Stimulated activated naive CD8-positive, alpha-beta T cell treated with anti-CD3 and anti-CD28 coated beads, Interleukin-15, Interleukin-2, amounts not matched to agents 100 U/mL and 50 U/mL, for 24 hours (primary cell): ENCODE results near the gene PRDM10.
"Not testable (repeated sequence)": the region's sequence is repeated elsewhere in the genome, so short reads cannot be mapped to it uniquely, and the experiment has no call there.

Experiments used
- ATAC-seq: fragments of 150-1000 bp; cut with Tn5 transposase; one replicate; pipeline ENCODE4 v1.10.0; 2021
- DNase-seq: peaks from one replicate; pipeline ENCODE4 v3.0.0; 2021

PRDM10 gene

GRCh38 chr11:129976328-129976727 lies 26.3 kb downstream of the PRDM10 start:
- DNase-seq = no peak
- ATAC-seq = no peak

DNA sequence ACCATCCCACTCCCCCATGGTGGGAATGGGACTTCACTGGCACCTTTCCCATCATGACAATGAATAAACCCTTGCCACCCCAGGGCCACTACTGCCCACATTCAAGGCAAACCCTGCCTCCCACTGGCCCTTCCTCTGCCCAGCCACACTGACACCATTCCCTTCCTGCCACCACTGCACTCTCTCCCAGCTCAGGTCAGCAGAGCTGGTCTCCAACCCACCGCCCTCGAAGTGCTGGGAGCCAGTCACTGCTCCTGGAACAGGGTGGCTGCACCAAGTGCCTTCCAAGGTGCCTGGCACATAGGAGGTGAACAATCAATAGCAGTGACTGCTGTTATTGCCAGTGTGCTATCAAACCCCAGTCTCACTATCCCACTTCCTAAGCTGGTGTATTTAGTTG lies 27.1 kb downstream of the PRDM10 start:
- DNase-seq = no peak
- ATAC-seq = no peak

DNA sequence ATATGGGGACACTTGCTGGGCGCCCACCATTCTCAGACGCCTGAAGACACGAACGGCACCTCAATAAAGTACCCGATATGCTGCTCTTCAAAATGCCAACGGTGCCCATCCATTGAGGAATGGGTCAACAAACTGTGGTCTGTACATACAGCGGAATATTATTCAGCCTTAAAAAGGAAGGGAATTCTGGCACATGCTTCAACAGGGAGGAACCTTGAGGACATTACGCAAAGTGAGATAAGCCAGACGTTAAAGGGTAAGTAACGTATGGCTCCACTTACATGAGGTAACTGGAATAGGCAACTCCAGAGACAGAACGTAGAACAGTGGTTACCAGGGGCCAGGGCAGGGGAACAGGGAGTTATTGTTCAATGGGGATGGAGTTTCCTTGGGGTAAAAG lies 28.0 kb downstream of the PRDM10 start:
- DNase-seq (no peak), ATAC-seq (no peak)

DNA sequence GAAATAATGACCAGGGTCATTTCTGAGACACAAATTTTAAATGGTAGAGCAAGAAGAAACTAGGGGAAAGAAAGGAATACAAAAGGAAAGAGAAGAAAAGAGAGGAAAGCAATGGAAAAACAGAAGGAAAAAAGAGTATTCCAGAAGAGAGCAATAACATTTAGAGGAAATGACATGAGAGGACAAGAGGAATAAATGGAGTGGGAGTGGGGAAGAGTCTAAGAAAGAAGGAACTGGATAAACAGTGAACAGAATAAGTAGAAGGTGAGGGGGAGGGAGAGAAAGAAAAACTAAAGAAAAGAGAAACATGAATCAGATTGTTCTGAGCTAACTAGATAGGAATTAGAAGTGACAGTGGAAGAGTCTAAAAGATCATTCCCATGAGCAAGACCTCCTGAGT lies 28.4 kb downstream of the PRDM10 start:
- no peak for ATAC-seq
- no peak for DNase-seq

DNA sequence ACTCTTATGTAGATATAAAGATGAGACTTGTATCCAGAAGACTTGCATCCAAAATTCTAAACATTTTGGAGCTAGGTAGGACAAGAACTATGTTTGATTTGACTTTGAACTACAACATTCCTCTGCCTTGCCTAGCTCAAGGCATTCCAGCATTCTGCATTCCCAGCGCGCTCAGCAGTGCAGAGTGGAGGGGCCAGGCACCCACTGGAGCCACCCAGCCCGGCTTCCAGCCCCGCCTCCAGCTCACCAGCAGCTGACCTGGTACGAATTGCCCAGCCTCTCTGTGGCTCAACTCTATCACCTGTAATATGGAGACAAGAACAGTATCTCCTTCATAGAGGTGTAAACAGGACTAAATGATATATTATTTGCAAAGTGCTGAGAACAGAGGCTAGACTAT lies 28.8 kb downstream of the PRDM10 start:
- no peak for ATAC-seq
- DNase-seq = no peak

GRCh38 chr11:129973068-129973467 lies 29.6 kb downstream of the PRDM10 start:
- no peak for DNase-seq
- ATAC-seq = no peak

DNA sequence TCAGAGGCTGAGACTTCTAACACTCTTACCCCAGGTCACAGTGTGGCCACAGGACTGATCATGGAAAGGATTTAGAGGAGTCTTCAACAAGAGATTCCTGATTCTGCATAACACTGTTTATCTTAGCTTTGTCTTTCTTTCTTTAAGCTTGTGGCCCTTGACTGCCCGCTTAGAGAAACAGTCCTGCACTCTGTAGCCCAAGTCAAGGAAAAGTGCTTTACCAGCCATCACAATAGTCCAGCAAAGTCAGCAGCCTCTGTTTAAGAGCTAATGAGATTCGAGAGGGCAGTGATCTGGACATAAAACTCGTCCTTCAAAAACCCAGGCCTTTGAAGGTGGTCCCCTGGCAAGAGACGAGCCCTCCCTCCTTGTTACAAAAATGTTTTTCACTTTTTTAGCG lies 30.0 kb downstream of the PRDM10 start:
- DNase-seq (no peak), ATAC-seq (no peak)

DNA sequence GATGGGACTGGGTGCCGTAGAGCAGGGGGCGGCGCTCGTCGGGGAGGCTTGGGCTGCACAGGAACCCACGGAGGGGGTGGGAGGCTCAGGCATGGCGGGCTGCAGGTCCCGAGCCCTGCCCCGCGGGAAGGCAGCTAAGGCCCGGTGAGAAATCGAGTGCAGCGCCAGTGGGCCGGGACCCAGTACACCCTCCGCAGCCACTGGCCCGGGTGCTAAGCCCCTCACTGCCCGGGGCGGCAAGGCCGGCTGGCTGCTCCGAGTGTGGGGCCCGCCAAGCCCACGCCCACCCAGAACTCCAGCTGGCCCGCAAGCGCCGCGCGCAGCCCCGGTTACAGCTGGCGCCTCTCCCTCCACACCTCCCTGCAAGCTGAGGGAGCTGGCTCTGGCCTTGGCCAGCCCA lies 30.8 kb downstream of the PRDM10 start:
- not testable (repeated sequence) for ATAC-seq, DNase-seq

DNA sequence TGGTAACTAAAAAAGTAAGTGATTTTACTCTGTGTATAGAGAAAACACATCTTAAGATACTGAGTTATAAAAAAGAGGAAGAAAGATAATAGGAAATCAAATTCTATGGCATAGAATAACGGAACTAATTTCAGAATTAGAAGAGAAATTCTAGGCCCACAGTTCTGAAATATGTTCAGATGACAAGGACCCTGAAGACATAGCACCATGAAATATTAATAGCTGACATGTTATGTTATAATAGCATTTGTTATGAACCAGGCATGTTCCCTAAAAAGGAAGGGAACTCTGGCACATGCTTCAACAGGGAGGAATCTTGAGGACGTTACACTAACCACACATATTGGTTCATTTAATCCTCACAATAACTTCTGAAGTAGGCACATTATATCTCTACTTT lies 32.7 kb downstream of the PRDM10 start:
- DNase-seq = no peak
- ATAC-seq = no peak

DNA sequence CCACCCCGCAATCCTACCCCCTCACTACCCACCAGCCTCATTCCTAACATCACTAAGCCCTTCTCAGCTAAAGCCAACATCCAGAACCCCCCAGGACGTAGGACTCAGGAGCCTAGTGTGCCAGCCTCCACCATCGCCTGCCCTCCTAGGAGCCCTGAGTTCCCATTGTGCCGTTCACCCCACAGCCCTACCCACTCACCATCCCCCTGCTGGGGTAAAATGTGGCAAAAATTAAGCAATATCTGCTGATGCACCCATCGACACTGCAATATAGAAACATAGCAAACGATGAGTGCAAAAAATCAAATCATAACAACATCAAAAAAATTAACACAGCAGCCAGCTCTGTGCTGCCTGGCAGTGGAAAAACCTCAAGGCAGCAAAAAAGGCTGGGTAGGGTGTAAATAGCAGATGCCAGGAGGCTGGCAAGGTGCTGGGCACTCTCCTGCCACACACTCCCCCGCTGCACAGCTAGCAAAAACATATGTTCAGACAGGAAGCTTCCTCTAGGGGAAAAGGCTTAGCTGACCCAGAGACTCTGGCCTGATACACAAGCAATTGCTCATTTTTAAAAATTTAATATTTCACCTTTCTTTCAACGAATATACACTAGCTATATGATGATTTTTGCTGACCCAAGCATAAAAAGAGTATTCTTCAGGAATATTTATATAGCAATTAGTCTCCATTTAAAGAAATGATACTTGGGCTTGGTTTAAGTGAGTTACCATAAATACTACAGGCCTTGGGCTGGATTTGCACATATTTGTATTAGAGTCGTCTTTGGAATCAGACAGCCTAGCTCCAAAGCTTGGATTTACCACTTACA lies 33.8 kb downstream of the PRDM10 start:
- ATAC-seq = no peak
- DNase-seq = no peak

GRCh38 chr11:129967996-129968395 lies 34.6 kb downstream of the PRDM10 start:
- no peak for ATAC-seq
- no peak for DNase-seq

DNA sequence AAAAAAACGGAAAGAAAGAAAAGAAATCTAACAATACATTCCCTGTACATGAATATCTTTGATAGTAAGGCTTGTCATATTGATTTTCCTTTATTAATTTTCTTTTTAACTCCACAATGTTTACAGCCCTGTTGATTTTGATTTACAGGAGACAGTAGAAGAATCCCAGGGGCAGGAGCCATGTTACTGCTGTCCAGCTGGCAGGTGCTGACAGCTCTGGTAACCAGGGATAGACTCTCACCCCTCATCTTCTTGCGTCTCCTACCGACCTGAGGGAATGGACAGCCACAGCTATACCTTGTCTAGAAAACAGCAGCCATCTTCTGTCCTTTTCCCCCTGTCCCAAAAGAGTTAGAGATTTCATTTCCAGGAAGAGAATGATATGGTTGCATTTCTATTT lies 37.4 kb downstream of the PRDM10 start:
- no peak for ATAC-seq
- DNase-seq = no peak

- ATAC-seq (peak; percentile 94), DNase-seq (peak; percentile 18)
Measured at GRCh38 chr11:129960216-129961214, 42.1 kb downstream of the PRDM10 start.

DNA sequence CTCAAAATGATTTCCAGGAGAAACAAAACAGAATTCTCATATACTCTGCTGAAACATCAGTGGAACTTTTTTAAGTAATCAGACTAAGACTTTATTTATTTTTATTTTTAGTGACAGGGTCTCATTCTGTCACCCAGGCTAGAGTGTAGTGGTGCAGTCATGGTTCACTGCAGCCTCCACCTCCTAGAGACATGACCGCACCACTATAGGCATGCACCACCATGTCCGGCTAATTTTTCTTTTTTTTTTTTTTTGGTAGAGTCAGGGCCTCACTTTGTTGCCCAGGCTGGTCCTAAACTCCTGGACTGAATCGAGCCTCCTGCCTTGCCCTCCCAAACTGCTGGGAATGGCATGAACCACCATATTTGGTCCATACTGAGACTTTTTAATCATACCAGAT lies 42.9 kb downstream of the PRDM10 start:
- DNase-seq (no peak), ATAC-seq (no peak)

GRCh38 chr11:129955282-129955681 lies 47.4 kb downstream of the PRDM10 start:
- no peak for ATAC-seq

DNA sequence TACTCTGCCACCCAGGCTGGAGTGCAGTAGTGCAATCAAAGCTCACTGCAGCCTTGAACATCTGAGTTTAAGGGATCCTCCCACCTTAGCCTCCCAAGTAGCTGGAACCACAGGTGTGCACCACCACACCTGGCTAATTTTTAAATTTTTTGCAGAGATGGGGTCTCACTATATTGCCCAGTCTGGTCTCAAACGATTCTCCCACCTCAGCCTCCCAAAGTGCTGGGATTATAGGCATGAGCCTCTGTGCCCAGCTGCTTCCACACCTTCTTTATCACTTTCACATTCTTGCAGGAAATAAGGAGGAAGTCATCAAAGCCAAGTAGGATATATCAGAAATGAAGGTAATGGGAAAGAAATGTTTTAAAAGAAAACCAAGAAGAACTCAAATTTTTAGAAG lies 47.9 kb downstream of the PRDM10 start:
- not testable (repeated sequence) for DNase-seq

More at GRCh38 chr11:129955282-129955681, 47.4 kb downstream of the PRDM10 start:
- DNase-seq = no peak

GRCh38 chr11:129951866-129952262 lies 50.8 kb downstream of the PRDM10 start:
- peak; percentile 49 for ATAC-seq
- no peak for DNase-seq

More for the DNA sequence above, 47.9 kb downstream of the PRDM10 start:
- not testable (repeated sequence) for ATAC-seq

DNA sequence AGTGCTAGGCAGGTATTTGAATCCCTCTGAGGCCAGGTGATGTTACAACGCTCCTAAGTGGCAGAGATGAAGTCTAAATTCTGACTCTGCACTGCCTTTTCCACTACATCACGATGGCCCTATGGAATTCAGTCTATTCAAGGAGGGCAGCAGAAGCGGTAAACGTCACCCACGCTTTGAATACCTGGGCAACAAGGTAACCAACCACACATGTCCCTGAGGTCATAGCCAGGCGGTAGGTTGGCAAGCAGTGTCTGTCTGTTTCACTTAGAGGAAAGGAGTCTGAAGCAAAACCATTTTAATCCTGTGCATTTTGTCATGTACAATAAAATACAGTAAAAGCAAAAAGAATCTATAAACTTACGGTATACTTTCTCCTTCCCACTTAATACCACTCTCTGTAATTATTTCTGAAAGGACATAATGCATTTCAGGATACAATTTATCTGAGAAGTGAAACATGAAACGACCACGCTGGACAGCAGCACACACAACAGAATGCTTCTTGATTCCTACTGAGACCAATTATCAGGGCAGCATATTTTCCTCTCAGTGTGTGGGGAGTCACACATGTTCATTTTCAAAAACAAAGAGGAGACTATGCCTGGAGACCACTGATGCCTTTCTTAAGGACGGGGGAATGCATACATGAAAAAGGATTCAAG lies 51.3 kb downstream of the PRDM10 start:
- ATAC-seq (no peak), DNase-seq (no peak)

DNA sequence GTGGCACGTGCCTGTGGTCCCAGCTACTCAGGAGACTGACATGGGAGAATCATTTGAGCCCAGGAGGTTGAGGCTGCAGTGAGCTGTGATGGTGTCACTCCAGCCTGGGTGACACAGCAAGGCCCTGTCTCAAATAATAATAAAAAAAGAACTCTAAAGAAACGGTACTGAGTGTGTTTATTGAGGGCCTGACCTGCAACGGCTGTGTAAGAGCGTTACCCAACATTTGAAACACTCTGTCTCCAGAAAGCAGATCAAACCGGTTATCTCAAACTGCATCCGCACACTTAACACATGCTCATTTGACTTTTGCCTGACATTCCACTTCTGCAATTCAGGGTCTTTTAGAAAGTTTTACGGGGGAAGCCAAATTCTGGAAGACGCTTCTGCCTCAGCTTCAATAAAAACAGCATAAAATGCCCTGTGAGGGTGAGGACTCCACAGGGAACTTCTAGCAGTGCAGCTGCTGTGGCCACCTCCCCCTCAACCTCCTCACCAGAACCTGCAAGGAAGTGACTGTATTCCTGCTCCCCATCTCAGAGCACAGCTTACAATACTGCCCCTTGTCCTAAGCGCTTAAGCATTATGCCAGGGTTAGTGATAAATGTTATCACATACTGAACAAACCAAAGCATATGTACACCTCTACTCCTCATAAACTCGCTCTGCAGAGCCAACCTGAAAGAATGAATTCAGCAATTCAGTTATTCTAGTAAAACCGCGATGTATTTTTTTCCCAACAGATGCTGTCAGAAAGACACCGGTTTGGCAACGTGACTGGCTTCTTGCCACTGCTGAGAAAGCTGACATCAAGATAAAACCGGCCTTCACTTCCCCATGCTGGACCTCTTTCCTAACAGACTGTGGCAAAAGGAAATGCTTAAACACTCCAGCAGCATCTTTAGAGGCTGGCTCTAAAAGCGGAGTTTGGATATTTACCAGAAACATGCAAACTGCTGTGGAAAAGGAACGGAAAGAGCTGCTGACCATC lies 52.2 kb downstream of the PRDM10 start:
- no peak for ATAC-seq

DNA sequence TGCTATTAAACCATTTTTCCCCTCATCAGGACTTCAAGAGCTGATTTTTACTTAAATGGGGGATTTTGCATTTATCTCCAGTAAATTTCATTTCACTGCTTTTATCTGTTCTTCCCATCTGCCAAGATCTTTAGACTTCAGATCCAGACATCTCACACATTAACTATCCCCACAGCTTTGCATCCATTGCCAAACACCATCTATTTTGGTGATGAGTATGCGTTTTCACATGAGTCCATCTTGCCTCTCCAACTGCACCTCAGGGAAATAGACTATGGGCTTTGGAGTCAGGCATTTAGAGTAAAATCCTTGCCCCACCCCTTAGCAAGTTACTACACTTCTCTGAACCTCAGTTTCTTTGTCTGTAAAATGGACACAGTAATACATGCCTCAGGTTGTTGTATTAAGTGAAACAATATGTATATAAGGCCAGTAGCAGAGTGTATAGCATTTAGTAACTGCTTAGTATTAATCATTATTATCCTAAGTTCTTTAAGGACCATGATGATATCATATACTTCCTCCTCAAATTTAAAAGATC lies 53.6 kb downstream of the PRDM10 start:
- no peak for DNase-seq

More for the DNA sequence above, 52.2 kb downstream of the PRDM10 start:
- no peak for DNase-seq

DNA sequence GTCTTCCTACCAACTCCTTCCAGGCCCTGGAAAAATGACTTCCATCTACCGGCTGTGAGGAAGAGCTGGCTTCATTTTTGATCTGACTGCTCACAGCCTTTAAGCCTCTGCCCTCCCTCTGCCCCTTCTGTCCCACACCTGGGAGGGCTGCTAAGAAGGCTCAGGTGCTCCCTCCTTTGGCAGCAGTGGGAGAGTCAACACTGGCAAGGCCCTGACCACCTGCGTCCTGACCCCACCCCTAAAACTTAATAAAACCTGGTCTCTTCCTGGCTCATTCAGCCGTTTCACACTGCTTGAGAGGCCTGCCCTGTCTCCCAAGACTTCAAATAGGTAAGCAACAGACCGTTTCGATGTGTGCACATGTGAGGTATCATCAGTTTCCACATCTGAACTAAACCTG lies 55.2 kb downstream of the PRDM10 start:
- no peak for ATAC-seq
- DNase-seq = no peak

More for the DNA sequence above, 53.6 kb downstream of the PRDM10 start:
- no peak for ATAC-seq
